Measurements from ENCODE around the gene MMAA. TPM values are rescaled to one million over a fixed set of nuclear protein-coding genes. Genes with fewer than 3 reads are reported as not detected.

The MMAA gene
- total and polyA plus RNA-seq, 3 donors from 2014 or later, result 7.9 to 16.1 (median 9.8) TPM

GRCh38 chr4:145670422-145670821 is 51.2 kb downstream of the MMAA start:
- no peak for TF ChIP-seq POLR2A (IDR thresholded peaks at IDR 0.05)
- TF ChIP-seq, protein P1, sequence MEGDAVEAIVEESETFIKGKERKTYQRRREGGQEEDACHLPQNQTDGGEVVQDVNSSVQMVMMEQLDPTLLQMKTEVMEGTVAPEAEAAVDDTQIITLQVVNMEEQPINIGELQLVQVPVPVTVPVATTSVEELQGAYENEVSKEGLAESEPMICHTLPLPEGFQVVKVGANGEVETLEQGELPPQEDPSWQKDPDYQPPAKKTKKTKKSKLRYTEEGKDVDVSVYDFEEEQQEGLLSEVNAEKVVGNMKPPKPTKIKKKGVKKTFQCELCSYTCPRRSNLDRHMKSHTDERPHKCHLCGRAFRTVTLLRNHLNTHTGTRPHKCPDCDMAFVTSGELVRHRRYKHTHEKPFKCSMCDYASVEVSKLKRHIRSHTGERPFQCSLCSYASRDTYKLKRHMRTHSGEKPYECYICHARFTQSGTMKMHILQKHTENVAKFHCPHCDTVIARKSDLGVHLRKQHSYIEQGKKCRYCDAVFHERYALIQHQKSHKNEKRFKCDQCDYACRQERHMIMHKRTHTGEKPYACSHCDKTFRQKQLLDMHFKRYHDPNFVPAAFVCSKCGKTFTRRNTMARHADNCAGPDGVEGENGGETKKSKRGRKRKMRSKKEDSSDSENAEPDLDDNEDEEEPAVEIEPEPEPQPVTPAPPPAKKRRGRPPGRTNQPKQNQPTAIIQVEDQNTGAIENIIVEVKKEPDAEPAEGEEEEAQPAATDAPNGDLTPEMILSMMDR (IDR thresholded peaks at IDR 0.05), result no peak
- no peaks in the 10 kb centered on the region for H3K27me3 ChIP-seq
- H3K27ac ChIP-seq, result no peak overlapping the region
- no peaks in the 10 kb centered on the region for H3K9me3 ChIP-seq
- no peaks in the 10 kb centered on the region for H3K4me1 ChIP-seq
- no peaks in the 10 kb centered on the region for H3K36me3 ChIP-seq (ENCODE audit: low read depth, missing control alignments)
- H3K4me3 ChIP-seq, result no peak overlapping the region
- DNase-seq, result no peak
- intact Hi-C loops (cut with DNase I; ENCODE audit: low total_unique reads), result no loop called here

DNA sequence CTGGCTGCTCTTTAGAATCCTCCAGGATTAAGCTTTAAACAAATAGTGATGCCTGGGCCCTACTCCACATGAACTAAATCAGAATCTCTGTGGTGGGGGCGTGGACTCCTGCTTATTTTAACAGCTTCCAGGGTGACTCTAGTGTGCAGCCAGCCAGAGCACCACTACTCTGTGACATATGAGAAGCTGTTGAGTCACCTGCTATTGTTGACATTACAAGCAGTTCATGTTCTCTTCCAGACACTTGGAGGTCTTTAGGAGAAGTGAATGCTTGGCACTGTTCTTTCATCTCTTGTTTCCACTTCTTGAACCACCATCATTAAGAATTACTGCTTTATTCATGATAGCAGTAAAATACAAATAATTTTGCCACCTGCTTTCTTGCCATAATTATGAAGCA is 60.3 kb downstream of the MMAA start:
- Histone ChIP-seq H3K27me3 (no peaks in the 10 kb centered on the region), H3K4me3 (no peak overlapping the region), H3K27ac (no peak overlapping the region), H3K36me3 (ENCODE audit: low read depth, missing control alignments) (no peaks in the 10 kb centered on the region), H3K9me3 (no peaks in the 10 kb centered on the region), H3K4me1 (no peaks in the 10 kb centered on the region)
- 56 to 78% methylated on average over 1 of the region's 1 CpG for WGBS, 2 donors
- no peak for DNase-seq
- intact Hi-C loops (cut with DNase I; ENCODE audit: low total_unique reads), result no loop called here
- no peak for TF ChIP-seq POLR2A (IDR thresholded peaks at IDR 0.05)
- TF ChIP-seq, protein P1 (IDR thresholded peaks at IDR 0.05), result no peak

DNA sequence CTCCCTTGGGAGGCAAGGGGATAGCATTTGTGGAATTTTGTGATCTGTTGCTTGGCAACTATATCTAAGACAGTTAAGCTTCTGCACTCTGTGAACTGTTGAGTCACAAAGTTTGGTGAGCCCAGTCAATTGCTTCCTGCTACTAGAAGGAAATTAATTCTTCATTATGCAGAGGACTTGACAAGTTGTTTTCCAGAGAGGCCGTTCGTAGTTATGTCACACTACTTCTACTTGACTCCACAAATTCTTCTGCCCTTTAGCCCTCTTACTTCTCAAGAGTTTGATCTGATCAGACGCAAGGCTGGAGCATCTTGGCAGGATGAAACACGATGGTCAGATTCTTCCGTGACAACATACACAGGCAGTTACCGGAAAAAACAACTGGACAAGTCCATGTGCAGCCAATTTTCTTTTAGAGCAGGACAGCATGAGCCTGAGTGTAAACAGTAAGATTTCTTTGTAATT is 60.8 kb downstream of the MMAA start, which contains the start of gene C4orf51:
TSS of gene C4orf51 (plus strand) at position 156 of the 465 bp plus-strand sequence. CDS start at position 214, 58 bp downstream.
- DNase-seq, result no peak
- no peak for TF ChIP-seq POLR2A (IDR thresholded peaks at IDR 0.05)
- TF ChIP-seq, protein P1 (IDR thresholded peaks at IDR 0.05), result no peak
- Histone ChIP-seq H3K27me3 (no peaks in the 10 kb centered on the region), H3K4me1 (no peaks in the 10 kb centered on the region), H3K4me3 (no peak within 1 kb of the TSS), H3K9me3 (no peaks in the 10 kb centered on the region), H3K27ac (no peak within 1 kb of the TSS), H3K36me3 (ENCODE audit: low read depth, missing control alignments) (no peaks in the 10 kb centered on the region)
- intact Hi-C loops (cut with DNase I; ENCODE audit: low total_unique reads), result no loop called here
- 59 to 64% methylated on average over 6 of the region's 6 CpGs for WGBS, 2 donors

DNA sequence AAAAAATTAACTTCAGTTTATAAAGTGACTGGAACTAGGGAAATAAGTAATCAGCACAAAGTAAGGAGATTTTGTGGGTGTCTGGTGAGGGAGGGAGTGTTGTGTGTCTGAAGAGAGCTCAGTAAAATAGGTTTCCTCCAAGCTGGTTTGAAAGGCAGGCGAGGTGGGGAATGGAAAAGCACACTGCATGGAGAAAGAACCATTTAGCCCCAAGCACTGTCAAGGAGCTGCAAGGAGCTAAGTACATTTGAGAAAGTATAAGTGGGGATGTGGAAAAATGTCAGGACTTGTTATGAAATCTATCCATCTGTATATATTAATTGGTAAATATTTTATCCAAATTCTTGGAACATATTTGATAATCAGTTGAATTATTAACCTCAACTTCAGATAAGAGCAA is 61.7 kb downstream of the MMAA start:
- Histone ChIP-seq H3K36me3 (ENCODE audit: low read depth, missing control alignments) (no peaks in the 10 kb centered on the region), H3K27me3 (no peaks in the 10 kb centered on the region), H3K27ac (no peak overlapping the region), H3K4me1 (no peaks in the 10 kb centered on the region), H3K9me3 (no peaks in the 10 kb centered on the region), H3K4me3 (no peak overlapping the region)
- no peak for DNase-seq
- intact Hi-C loops (cut with DNase I; ENCODE audit: low total_unique reads), result no loop called here
- WGBS, 2 donors, result 62 to 97% methylated on average over 1 of the region's 1 CpG
- TF ChIP-seq, protein P1 (IDR thresholded peaks at IDR 0.05), result no peak
- TF ChIP-seq POLR2A (IDR thresholded peaks at IDR 0.05), result no peak

DNA sequence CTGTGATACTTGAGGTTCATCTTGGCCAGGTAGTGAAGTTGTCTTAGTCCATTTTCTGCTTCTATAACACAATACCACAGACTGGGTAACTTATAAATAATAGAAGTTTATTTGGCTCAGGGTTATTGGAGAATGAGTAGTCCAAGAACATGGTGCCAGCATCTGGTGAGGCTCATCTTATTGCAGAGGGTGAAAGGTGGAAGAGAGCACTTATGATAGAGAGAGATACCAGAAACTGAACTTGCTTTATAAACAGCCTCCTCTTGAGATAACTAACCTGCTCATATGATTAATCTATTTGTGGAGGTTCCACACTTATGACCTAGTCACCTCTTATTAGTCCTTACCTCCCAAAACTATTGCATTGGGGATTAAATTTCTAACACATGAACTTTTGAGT is 62.3 kb downstream of the MMAA start:
- no peaks in the 10 kb centered on the region for H3K4me1 ChIP-seq
- no peak overlapping the region for H3K4me3 ChIP-seq
- TF ChIP-seq POLR2A (IDR thresholded peaks at IDR 0.05), result no peak
- TF ChIP-seq, protein P1 (IDR thresholded peaks at IDR 0.05), result no peak
- no peaks in the 10 kb centered on the region for H3K36me3 ChIP-seq (ENCODE audit: low read depth, missing control alignments)
- H3K27me3 ChIP-seq, result no peaks in the 10 kb centered on the region
- DNase-seq, result no peak
- intact Hi-C loops (cut with DNase I; ENCODE audit: low total_unique reads), result no loop called here
- H3K27ac ChIP-seq, result no peak overlapping the region
- no peaks in the 10 kb centered on the region for H3K9me3 ChIP-seq

Data from testis (tissue), 3 donors.